T-helper 22 cell (primary cell): Measurements from ENCODE around the gene LRRC75A.

Experiments used
- DNase-seq: peaks from one replicate; pipeline ENCODE4 v3.0.0-alpha.2; 2020; ENCODE audit warnings: low read depth

The LRRC75A gene

DNA sequence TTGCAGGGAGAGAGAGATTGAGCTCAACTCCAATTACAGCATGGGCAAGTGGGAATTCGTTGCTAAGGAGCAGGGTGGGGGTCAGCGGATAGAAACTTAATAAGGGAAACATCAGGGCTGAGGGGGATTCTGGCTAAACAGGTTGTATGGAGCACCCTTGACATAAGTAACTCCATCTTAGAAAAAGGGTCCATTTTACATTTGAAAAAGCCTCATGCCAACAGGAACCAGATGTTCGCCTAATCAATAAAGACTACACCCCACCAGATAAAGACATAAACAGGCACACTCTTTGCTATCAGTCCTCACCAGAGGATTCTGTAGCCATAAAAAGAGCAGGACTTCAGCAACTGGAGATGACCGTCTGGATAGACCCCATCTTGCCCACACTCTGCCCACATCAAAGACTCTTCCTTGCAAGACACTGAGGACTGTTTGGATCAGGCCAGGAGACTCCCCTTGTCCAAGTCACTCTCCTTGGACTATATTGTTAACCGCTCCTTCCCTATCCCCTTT lies 1.6 kb upstream of the LRRC75A start:
- no peak for DNase-seq

DNA sequence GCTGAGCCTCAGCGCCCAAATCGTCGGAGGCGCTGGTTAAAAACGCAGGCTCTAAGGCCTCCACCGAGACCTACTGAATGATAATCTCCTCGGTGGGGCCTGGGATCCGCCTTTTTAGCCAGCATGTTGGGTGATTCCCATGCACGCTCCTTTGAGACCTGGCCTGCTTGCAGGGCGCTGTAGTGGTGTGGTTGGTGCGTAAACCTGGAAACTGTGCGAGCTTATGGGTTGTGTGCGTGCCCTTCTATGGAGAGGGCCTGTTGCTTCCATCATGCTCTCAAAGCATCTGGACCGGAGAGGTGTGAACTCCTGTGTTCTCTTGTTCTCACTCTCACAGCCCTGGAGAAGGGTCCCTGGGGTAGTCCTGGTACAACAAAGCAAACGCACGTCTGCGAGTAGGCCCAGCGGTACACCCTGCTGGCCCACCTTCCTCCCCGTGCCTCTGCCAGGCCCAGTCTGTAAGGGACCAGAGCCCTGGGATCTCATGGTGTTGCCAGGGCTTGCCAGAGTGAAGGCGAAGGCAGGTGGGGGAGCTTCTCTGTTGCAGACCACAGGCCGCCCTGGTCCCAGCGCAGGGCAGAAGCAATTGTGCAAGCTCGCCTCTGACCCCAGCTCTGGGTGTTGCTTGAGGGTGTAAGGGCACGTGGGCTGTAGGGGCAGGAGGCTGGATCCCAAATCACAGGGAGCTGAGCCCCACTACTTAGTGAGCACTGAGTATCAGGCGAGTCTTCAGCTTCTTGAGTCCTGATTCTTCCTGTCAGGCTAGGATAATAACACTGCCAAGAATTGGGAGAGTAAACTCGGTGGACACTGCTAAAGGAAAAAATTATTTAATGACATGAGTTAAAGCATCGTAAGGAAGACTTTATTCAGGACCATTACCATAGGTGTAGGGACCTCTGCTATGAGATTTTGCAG lies 879 bp upstream of the LRRC75A start:
- no peak for DNase-seq

DNA sequence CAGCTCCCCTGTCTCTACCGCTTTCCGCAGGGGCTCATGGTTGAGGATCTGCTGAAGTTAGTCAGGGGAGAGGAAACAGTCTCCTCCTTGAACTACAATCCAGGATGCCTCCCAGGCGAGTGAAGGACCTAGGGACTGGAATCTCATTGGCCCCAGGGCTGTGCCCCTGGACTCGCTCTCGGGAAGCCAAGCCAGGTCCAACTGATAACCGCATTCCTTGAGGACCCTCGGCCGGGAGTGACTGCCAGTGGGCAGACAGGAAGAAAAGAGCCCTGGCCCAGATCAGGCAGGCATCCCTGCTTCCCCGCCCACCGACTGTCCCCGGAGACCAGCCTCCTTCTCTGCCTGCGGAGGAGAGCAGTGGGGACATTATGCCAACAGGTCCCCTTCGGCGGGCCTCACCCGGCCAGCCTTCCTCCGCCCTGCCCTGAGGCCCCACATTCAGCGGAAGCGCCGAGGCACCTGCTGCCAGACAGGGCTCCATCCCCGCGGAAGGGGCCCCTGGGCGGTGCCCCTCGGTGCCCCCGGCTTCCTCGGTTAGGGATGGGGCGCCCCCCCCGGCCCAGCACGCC lies 776 bp downstream of the LRRC75A start:
- DNase-seq, result no peak

DNA sequence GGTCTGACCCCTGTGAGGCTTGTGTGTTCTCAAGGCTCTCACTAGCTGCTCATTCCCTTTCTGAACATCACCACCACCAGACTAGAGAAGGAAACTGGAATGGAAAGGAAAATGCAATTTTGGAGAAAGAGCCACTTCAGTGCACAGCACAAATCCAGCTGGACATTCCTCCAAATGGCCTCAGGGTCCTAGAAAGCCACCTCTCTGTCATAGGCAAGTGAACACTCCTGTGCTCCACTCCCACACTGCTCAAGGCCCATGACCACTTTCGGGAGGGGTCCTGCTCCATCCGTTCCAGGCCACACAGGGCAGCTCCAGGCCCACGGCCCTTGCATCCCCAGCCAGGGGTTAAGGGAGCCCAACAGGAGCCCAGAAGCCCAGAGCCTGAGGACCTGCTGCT lies 2.6 kb downstream of the LRRC75A start:
- no peak for DNase-seq

DNA sequence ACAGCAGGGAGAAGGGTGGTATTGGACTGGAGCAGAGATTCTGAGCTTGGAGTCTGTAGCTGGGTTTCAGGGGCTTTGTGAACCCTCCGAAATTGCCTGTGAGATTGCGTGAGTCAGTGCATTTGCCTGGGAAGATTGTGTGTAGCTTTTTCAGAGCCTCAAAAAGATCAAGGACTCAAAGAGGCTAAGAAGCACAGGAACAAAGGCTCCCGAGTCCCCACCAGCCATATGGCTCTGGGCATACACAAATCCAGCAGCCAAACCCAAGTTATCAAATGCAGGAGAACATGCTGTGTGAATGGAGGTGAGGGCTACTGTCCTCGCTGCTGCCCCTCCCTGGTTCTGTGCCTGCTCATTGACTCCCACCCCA lies 3.0 kb downstream of the LRRC75A start:
- DNase-seq, result no peak

DNA sequence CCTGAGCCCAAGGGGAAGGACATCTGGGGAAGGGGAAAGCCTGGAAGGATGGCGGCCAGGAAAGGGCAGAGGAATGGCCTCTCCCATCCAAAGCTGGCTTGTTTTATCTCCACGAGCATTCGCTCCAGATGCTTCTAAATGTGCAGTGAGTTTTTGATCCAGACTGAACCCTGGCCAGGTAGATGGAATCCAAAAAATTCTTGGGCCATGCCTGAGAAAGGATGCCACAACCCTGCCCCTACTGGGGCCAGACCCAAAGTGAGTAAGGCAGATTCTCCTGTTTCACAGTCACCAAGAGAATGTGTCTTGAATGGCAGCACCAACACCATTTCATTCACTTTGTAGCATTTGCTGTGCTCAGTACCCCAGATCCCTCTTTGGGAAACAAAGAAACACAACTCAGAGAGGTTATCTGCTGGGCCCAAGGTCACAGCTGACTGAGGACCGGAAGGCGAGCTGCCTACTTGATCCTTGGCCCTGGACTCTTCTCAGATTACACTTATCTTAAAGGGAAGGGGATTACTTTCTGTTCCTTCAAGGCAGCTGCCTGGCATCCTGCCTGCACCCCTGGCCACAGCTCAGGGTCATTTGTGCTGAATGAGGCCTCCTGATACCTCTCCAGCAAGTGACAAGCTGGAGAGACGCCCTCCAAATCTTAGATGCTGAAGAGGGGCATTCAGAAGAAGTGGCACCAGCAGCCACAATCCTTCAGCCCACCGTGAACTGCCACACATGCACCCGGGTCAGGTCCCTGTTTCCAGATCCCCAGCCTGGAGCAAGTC lies 3.6 kb downstream of the LRRC75A start:
- DNase-seq, result no peak

DNA sequence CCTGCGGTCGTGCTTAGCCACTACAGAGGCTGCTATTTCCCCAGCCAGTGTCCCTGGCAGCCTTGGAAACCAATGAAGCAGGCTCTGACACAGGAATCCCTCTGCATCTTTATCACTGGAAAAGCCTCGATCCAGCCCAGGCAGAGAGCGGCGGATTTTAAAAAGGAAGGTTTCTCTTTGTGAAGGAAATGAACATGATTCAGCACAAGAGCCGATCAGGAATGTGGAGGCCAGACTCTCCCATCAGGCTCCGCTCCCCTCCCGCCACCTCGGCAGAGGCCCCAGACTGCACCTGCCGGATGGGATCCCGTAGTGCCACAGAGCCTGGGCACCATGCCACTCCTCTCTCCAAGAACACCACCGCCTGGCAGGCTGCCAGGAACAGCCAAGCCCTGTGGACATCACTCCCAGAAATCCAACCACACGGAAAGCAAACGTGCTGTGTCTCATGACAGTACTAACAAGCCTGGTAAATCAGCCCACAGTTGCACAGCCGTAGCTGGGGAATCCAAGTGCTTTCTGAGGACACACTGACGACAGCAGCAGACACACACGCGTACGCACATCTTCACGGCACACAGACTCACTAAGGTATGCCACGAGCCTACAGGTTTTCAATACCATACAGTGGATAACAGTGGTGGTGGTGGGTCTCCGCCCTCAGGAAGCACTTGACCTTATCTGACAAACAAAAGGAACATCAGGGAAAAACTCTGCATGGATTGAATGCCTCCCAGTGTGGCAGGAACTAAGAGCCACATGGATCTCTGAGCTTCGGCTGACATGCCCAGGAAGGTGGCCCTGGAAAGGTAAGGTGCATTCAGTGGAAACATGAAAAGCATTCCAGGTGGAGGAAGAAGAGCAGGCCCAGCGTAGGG lies 5.4 kb downstream of the LRRC75A start:
- DNase-seq, result no peak

DNA sequence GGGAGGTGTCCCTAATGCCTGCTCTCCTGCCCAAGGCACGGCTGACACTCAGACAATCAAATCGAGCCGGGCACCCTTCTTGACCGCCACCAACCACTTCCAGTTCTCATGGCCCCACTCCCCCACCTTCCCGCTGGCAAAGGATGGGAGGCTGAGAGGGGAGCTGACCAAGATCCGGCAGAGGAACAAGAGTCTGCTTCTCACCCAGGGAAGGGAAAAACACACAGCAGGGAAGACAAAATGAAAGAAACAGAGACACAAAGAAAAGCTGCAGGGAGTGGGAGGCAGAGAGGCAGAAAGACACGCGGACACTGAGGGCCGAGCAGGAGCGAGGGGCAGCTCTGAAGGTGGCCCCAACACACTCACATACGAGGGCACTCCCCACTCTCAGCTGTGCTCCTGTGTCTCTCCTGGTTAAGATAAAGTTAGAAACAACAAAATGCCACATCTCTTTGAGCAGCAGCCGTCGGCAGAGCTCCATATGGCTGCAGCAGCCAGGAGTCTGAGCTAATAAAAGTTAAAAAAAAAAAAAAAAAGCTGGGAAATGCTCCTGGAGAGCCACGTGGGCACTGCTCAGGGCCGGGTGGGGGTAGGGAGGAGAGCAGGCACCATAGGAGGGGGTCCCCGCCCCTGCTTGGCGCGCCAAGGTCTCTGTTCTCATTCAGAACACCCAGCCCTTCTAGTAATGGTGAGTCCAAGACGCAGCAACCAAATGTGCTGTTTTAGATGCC lies 7.4 kb downstream of the LRRC75A start:
- no peak for DNase-seq

DNA sequence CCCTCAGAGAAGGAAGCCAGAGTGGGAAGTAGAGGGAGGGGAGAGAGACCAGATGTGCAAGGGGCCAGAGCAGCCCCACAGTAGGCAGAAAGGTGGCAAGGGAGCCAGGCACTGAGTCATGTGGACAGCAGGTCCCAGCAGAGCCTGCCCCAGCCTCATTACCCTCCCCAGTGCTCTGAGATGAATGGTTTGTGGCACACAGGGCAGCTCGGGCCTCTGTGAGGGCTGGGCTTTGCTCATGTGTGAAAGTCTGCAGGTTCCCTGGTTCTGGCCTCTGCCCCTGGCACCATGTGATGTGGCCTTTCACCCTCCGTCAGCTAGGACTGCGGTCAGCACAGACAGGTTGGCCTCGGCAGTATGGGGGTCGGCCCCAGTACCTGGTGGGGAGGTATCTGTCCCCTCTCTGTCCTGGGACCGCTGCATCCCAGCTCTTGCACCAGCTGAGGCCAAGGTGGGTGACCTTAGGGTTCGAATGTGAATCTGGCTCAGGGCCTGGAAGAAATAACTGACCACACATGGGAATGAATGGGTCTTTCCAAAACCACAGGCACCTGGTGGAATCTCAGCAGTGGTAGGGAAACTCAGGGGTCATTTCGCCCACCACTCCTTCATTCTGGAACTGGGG lies 8.9 kb downstream of the LRRC75A start:
- DNase-seq, result no peak

DNA sequence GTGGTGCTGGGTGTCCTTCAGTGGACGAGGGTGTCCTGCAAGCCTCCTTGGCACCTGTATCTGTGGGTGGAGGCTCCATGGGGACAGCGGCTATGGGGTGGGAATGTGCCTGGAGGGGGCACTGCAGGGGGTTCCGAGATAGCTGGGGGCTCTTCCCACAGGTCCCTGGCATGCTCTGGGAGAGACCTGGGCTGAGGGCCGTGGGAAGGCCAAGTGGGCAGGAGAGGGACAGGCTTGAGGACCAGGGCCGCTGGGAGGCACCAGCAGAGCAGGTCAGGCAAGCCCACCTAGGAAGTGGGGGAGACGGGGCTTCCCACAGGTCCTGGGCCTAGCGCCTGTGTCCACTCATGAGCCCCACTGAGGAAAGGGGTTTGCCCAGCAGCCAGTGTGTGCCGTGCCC lies 9.7 kb downstream of the LRRC75A start:
- no peak for DNase-seq

DNA sequence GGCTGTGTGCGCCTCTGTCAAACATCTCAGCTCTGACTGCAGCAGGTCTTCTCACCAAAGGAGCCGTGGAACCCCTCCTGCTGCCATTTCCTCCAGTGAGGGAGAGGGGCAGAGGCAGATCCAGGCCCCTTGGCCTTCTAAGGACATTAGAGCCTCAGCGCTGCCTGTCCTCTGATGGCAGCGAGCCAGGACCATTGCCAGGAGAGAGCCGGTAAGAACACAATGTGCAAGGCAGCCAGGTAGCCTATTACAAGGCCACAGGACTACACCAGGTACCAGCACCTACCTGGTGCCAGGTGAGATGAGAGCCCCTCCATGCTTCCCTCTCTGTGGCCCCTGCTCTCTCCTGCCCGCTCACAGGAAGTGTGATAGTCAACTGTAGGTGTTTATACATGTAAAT lies 11.0 kb downstream of the LRRC75A start:
- DNase-seq, result no peak

DNA sequence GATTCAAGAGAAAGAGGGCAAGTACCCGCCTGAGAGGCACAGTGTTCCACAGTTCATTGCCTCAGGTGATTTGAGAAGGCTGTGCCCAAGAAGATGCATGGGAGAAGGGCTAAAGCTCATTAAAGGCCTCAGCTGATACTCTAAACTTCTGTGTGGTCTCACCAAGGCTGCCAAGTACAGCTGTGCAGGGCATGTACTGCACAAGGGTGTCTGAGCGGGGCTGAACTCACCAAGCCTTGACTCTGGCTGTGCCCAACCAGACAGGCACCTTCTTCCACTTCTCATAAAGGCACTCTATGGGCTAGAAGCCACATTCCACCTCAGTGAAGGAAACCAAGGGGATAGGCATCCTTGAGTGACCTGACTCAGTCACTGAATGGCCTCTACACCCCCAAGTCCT lies 12.7 kb downstream of the LRRC75A start:
- DNase-seq, result no peak

DNA sequence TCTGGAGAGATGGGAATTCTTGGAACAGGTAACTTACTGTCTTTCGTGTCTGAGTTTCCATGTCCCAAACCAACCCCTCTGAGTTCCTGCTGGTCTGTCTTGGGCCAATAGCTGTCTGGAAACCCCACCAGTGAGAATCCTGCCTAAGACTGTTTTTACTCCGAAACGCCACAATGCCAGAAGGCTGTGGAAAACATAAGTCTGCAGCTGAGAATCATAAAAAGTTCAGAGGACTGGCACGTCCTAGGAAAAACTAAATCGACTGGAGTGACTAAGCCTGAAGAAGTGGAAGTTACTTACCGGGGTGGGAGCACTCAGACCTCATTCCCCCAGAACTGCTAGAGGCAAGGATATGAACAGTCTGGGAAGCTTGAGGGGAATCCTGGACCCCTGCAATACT lies 13.3 kb downstream of the LRRC75A start:
- no peak for DNase-seq

DNA sequence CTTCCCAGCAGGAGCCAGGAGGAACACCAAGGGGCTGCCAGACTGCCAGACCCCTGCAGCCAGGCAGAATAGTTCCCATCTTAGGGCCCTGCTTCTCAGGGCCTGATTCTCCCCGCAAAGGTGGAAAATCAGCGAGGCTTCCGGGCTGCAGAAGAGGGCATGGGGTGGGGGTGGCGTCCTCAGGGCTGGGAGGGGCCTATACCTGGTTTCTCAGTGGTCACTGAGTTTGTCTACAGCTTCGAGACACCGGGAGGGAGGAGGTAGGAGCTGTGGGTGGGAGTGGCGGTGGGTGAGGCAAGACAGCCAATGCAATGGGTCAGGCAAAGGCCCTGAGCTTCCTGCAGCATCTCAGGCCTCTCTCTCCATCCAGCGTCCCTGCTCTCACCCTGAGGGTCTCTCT lies 14.3 kb downstream of the LRRC75A start:
- DNase-seq, result no peak

DNA sequence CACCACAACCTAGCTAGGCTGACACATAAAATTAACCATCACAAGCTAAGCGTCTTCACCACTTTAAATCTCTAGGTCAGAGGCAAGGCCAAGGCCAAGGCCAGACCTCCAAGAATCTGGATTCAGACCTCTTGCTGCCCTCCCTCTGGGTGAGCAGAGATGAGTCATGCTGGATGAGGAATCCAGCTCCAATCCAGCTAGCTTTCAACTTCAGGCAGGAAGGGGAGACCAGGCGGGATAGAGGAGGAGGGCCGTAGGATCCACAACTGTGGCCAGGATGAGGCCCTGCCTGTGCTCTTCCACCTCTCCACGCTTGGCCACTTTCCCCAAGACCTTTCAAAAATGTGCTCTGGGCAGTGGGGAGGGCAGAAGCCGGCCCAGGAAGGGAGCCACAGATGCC lies 14.7 kb downstream of the LRRC75A start:
- DNase-seq, result no peak

DNA sequence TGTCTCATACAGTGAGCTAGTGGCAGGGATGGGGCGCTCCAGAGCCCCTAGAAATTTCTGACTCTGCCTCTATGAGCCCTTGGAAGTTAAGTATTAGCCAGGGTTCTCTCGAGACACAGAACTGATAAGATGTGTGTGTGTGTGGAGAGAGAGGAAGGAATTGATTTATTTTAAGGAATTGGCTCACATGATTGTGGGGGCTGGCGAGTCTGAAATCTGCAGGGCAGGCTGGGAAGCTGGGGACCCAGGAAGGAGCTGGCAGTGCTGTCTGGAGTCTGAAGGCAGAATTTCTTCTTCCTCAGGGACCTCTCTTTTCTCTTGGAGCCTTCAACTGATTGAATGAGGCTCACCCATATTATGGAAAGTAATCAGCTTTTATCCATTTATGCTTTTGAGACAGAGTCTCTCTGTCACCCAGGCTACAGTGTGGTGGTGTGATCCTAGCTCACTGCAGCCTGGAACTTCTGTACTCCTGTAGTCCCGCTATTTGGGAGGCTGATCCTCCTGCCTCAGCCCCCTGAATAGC lies 16.8 kb downstream of the LRRC75A start:
- no peak for DNase-seq

DNA sequence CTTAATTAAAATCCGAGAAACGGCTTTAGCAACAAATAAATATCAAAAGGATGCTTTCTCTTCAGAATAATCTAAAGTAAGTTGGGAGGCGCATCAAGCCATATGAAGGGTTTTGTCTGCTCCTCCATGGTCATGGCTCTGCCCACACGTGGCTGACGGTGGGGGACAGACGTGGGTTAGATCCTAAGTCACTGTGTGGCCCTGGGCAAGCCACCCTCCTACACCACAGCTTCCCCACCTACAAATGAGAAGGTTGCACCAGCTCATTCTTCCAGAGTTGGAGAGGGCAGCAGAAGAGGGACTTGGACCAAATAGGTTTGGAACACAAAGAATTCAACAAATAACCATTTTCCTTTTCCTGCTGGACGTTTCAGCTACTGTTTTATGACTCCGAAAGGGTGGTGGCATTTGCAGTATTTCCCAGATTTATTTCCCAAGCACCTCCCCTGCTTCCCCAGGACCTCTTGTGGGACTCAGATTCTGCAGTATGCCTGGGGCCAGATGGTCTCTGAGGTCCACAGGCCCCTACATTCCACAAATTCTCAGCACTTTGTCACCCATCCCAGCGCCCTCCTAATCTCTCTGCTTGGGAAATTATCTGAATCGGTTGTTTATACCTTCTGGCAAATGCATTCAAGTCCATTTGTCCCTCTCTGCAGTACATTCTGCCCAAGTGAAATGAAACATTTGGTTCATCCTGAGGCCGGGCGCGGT lies 17.8 kb downstream of the LRRC75A start:
- DNase-seq, result no peak

DNA sequence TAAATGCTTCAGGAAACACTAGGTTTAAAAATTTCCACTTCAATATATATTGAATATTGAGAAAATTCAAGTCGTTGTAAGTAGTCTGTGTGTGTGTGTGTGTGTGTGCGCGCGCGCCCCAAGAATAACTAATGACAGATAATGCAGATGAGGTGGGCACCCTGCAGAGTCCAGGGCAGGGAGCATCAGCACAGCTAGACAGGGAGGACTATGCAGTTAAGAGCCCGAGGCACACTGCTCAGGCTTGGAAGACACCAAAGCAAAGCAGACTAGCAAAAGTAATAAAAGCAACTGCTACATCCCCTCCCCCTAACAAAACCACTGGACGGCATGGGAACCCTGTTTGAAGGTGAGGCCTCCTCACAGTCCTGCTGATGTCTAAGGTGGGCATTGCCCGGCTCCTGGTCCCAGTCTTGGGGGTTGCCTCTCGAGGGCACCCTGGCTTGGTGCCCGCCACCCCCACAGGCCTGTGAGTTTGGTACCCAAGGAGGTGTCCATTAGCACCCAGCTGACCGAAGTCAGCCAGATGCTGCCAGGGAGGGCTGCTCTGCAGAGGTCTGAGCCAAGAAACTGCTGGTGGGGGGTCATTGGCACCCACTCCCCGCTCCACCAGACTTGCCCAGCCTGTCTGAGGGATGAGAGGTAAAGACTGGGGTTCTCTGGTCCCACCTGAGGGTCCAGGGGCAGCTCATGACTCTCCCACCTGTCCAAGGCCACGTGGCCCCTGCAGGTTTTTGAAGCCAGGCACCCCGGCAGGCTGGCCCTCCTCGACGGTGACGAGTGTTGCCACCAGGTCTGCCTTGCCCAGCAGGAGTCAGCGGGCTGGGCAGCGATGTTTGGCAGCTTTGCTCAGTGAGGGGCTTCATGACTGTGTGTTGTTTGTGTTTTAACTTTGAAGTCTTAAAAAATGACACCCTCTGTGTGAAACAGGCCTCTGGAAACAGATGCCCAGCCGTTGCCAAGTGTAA lies 18.7 kb downstream of the LRRC75A start:
- DNase-seq, result no peak

DNA sequence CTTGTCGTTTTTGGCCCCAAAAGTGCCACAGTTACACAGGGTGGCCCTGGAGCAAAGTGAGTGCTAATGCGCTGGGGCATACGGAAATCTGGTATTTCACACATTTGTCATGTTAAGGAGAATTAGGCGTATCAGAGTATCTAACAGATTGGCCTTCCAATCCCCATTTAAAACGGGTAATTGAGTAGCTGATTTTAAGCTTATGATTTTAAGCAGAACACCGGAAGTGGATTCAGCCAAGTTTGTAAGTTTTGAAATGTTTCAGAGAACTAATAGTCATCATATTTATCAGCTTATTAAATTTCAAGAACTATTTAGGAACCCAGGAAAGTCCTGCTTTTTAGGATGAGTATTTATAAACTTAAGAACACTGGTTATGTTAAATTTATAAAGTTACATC lies 19.5 kb downstream of the LRRC75A start:
- no peak for DNase-seq
